Activated CD8-positive, alpha-beta T cell treated with anti-CD3 and anti-CD28 coated beads, Interleukin-2, amount 10 ng/mL, durations not matched to agents 7 days and 5 days (primary cell): ENCODE data around the gene STYXL1. TPM values are rescaled to one million over a fixed set of nuclear protein-coding genes. Genes with fewer than 3 reads are reported as not detected.
A peak's percentile ranks its signal among the peaks of the same experiment; 100 is the strongest.

ENCODE experiments used
- ATAC-seq: fragments of 150-1000 bp; cut with Tn5 transposase; one replicate; pipeline ENCODE4 v1.10.0; 2021; ENCODE audit warnings: moderate library complexity
- CTCF ChIA-PET: fragments of 350-600 bp; sonication (Branson Sonifier 250); formaldehyde crosslinking; loops from one replicate; lab custom pipeline; 2021; ENCODE audit warnings: antibody characterized with exemption; lab: Charles Lee
- POLR2A ChIA-PET: fragments of 350-600 bp; sonication (Branson Sonifier 250); formaldehyde crosslinking; loops from one replicate; lab custom pipeline; 2021; ENCODE audit warnings: antibody characterized with exemption; lab: Charles Lee
- DNase-seq: peaks from one replicate; pipeline ENCODE4 v3.0.0-alpha.2; 2020
- H3K27ac Mint-ChIP-seq: one replicate; pipeline ENCODE4 v1.8.0; 2021; ENCODE audit warnings: mild to moderate bottlenecking, mixed read lengths
- H3K27me3 Mint-ChIP-seq: one replicate; pipeline ENCODE4 v1.8.0; 2021; ENCODE audit warnings: low read depth, mixed read lengths
- H3K36me3 Mint-ChIP-seq: one replicate; pipeline ENCODE4 v1.8.0; 2021; ENCODE audit warnings: low read depth, mixed read lengths
- H3K4me1 Mint-ChIP-seq: one replicate; pipeline ENCODE4 v1.8.0; 2021; ENCODE audit warnings: low read depth, mixed read lengths
- H3K4me3 Mint-ChIP-seq: one replicate; pipeline ENCODE4 v1.8.0; 2021; ENCODE audit warnings: mild to moderate bottlenecking, mixed read lengths
- H3K9me3 Mint-ChIP-seq: one replicate; pipeline ENCODE4 v1.8.0; 2022; ENCODE audit warnings: mixed read lengths; ENCODE audit not compliant: insufficient read depth
- total RNA-seq, 2 experiments: library from RNA; stranded (reverse); gene quantifications; one replicate each; pipeline ENCODE4 v1.2.3, GENCODE V29; 2021

STYXL1 gene
- total RNA-seq, 2 experiments from 2014 or later = 27.2 to 28.2 TPM

GRCh38 chr7:75988568-75989499 lies 59.0 kb downstream of the STYXL1 start:
- CTCF ChIA-PET = no interaction called here
- no peak overlapping the region for H3K27ac Mint-ChIP-seq
- DNase-seq (no peak), ATAC-seq (no peak)
- H3K36me3 Mint-ChIP-seq = peaks cover 3% of the 10 kb centered on the region
- H3K27me3 Mint-ChIP-seq = no peaks in the 10 kb centered on the region
- H3K9me3 Mint-ChIP-seq = no peaks in the 10 kb centered on the region
- H3K4me1 Mint-ChIP-seq = peaks cover 5% of the 10 kb centered on the region
- H3K4me3 Mint-ChIP-seq = no peak overlapping the region
- POLR2A ChIA-PET = no interaction called here

DNA sequence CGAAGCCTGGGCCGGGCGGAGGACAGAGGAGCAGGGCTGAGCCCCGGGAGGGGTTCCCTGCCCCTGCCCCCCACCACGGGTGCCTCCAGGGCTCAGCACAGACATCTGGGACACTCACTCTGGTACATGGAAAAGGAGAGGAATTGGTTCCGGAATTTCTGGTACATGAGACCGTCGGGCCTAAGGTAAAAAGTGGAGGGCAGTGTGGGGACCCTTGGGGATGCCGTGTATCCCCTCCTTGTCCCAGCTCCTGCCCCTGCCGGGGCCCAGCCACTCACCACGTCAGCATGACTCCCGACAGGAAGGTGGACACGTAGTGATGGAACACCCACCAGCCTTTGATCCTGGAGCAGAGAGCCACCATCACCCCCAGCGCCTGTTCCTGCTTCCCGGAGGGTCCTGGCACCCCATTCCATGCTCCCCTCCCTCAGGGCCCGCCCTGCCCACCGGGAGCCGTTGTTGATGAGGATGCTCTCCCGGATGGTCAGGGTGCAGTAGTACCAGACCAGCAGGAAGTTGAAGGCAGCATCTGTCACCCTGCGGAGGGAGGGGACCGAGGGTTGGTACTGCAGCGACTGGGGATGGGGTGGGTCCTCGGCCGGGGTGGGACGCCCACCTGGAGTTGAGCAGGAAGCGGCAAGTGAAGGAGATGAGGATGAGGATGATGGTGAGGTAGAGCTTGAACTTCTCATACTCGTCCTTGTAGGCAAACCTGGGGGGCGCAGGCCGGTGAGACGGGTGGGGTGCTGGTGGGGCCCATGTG lies 59.8 kb downstream of the STYXL1 start:
- peaks cover 5% of the 10 kb centered on the region for H3K4me1 Mint-ChIP-seq
- ATAC-seq = no peak
- POLR2A ChIA-PET = no interaction called here
- H3K4me3 Mint-ChIP-seq = no peak overlapping the region
- CTCF ChIA-PET = no interaction called here
- H3K36me3 Mint-ChIP-seq = peaks cover 3% of the 10 kb centered on the region
- H3K27me3 Mint-ChIP-seq = no peaks in the 10 kb centered on the region
- no peak for DNase-seq
- no peak overlapping the region for H3K27ac Mint-ChIP-seq
- H3K9me3 Mint-ChIP-seq = no peaks in the 10 kb centered on the region

DNA sequence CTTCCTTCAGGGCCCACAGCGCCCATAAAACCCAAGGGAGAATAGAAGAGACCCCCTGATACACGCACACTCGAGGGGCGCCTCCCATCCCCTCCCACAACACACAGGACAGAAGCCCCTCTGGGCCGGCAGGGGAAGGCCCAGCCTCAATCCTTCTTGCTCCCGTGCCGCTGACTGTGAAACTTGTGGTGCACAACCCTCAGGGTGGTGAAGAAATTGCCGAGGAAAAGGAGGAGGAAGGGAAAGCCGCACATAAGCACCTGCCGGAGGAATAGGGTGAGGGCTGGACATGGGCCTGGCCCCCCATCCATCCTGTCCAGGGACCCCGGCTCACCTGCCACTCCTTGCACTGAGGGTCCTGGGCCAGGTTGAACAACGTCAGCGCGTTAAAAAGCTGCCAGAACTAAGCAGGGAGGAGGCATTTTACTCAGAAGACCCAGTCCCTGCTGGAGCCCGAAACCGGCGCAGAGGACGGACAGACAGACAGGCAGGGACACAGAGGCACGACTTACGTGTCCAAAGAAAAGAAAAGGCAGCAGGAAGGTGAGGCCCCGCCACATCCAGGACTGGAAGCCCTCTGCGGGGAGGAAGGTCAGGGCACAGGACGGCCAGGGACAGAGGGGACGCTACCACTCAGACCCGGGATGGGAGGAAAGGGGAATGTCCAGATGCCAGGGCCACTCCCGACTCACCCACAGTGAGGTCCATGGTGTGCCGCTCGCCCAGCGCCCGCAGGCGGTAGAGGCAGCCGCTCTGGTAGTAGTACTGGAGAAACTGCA lies 60.6 kb downstream of the STYXL1 start:
- CTCF ChIA-PET = no interaction called here
- Mint-ChIP-seq H3K4me3 (no peak overlapping the region), H3K9me3 (no peaks in the 10 kb centered on the region), H3K27ac (peak overlapping the region; percentile 40), H3K4me1 (peaks cover 3% of the 10 kb centered on the region), H3K36me3 (peaks cover 3% of the 10 kb centered on the region), H3K27me3 (no peaks in the 10 kb centered on the region)
- no peak for ATAC-seq
- POLR2A ChIA-PET = no interaction called here
- DNase-seq = no peak

- ATAC-seq (no peak), DNase-seq (no peak)
- Mint-ChIP-seq H3K27ac (no peak overlapping the region), H3K4me3 (no peak overlapping the region), H3K9me3 (no peaks in the 10 kb centered on the region), H3K4me1 (peaks cover 3% of the 10 kb centered on the region), H3K27me3 (no peaks in the 10 kb centered on the region), H3K36me3 (peaks cover 3% of the 10 kb centered on the region)
- POLR2A ChIA-PET = no interaction called here
- CTCF ChIA-PET = no interaction called here
Observed at GRCh38 chr7:75986147-75986781, 61.5 kb downstream of the STYXL1 start.

DNA sequence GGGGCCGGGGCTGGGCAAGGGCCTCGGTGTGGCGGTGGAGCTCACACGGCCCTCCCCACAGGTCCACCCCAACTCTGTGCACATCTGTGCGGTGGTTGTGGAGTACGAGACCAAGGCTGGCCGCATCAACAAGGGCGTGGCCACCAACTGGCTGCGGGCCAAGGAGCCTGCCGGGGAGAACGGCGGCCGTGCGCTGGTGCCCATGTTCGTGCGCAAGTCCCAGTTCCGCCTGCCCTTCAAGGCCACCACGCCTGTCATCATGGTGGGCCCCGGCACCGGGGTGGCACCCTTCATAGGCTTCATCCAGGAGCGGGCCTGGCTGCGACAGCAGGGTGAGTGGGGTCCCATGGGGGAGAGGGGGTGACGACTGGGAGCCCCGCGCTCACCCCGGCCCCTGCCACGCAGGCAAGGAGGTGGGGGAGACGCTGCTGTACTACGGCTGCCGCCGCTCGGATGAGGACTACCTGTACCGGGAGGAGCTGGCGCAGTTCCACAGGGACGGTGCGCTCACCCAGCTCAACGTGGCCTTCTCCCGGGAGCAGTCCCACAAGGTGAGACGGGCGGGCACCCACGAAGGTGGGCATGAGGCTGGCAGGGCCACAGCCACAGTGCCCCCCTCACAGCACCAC lies 62.2 kb downstream of the STYXL1 start:
- peaks cover 3% of the 10 kb centered on the region for H3K36me3 Mint-ChIP-seq
- peaks cover 3% of the 10 kb centered on the region for H3K4me1 Mint-ChIP-seq
- H3K9me3 Mint-ChIP-seq = no peaks in the 10 kb centered on the region
- POLR2A ChIA-PET = no interaction called here
- CTCF ChIA-PET = interaction anchor here (1.0 kb wide), 1 partner anchor 8 kb away, joined by 4 read pairs; no protein-coding TSS in a partner anchor
- no peaks in the 10 kb centered on the region for H3K27me3 Mint-ChIP-seq
- no peak overlapping the region for H3K4me3 Mint-ChIP-seq
- ATAC-seq (no peak), DNase-seq (no peak)
- no peak overlapping the region for H3K27ac Mint-ChIP-seq

- no peaks in the 10 kb centered on the region for H3K9me3 Mint-ChIP-seq
- H3K36me3 Mint-ChIP-seq = peaks cover 3% of the 10 kb centered on the region
- H3K4me1 Mint-ChIP-seq = peaks cover 3% of the 10 kb centered on the region
- no peaks in the 10 kb centered on the region for H3K27me3 Mint-ChIP-seq
- H3K27ac Mint-ChIP-seq = no peak overlapping the region
- ATAC-seq (no peak), DNase-seq (no peak)
- ChIA-PET POLR2A (interaction anchor here (0.6 kb wide), 1 partner anchor 68 kb away, joined by 4 read pairs; no protein-coding TSS in a partner anchor), CTCF (interaction anchor here (0.8 to 1.0 kb wide), 2 partner anchors 8 to 9 kb away, joined by 3 to 4 read pairs; no protein-coding TSS in a partner anchor)
- H3K4me3 Mint-ChIP-seq = no peak overlapping the region
Observed at GRCh38 chr7:75985009-75985517, 62.7 kb downstream of the STYXL1 start.

- ChIA-PET CTCF (interaction anchor here (0.8 to 1.0 kb wide), 2 partner anchors 8 to 9 kb away, joined by 3 to 4 read pairs; no protein-coding TSS in a partner anchor), POLR2A (interaction anchor here (0.6 kb wide), 1 partner anchor 68 kb away, joined by 4 read pairs; no protein-coding TSS in a partner anchor)
- Mint-ChIP-seq H3K4me1 (no peaks in the 10 kb centered on the region), H3K36me3 (peaks cover 3% of the 10 kb centered on the region), H3K4me3 (no peak overlapping the region), H3K27me3 (no peaks in the 10 kb centered on the region), H3K9me3 (no peaks in the 10 kb centered on the region), H3K27ac (no peak overlapping the region)
- ATAC-seq (no peak), DNase-seq (no peak)
Observed at GRCh38 chr7:75984130-75985008, 63.4 kb downstream of the STYXL1 start.

- H3K4me1 Mint-ChIP-seq = no peaks in the 10 kb centered on the region
- ATAC-seq (no peak), DNase-seq (no peak)
- CTCF ChIA-PET = no interaction called here
- H3K27ac Mint-ChIP-seq = no peak overlapping the region
- no peaks in the 10 kb centered on the region for H3K9me3 Mint-ChIP-seq
- no peaks in the 10 kb centered on the region for H3K27me3 Mint-ChIP-seq
- POLR2A ChIA-PET = no interaction called here
- H3K36me3 Mint-ChIP-seq = peaks cover 3% of the 10 kb centered on the region
- H3K4me3 Mint-ChIP-seq = no peak overlapping the region
Observed at GRCh38 chr7:75983471-75984129, 64.2 kb downstream of the STYXL1 start.

GRCh38 chr7:75982306-75983064 lies 65.3 kb downstream of the STYXL1 start:
- Mint-ChIP-seq H3K27ac (no peak overlapping the region), H3K9me3 (no peaks in the 10 kb centered on the region), H3K27me3 (no peaks in the 10 kb centered on the region), H3K4me1 (no peaks in the 10 kb centered on the region), H3K36me3 (peaks cover 3% of the 10 kb centered on the region), H3K4me3 (no peak overlapping the region)
- DNase-seq (no peak), ATAC-seq (no peak)
- ChIA-PET POLR2A (interaction anchor here (0.6 to 1.2 kb wide), 2 partner anchors 11 to 71 kb away, joined by 5 read pairs; partner anchors contain the start of gene TMEM120A), CTCF (no interaction called here)
